GM15510 (cell line): Measurements from ENCODE around the gene PRKRA.

Experiments used
- POLR2A ChIP-seq: IDR thresholded peaks from 3 replicates; pipeline ENCODE4 v1.6.1; 2011; ENCODE audit warnings: borderline replicate concordance; ENCODE audit not compliant: insufficient read length; ENCODE audit errors: extremely low read depth

PRKRA gene

GRCh38 chr2:178427458-178427857 is 23.5 kb downstream of the PRKRA start:
- TF ChIP-seq POLR2A, result no peak

DNA sequence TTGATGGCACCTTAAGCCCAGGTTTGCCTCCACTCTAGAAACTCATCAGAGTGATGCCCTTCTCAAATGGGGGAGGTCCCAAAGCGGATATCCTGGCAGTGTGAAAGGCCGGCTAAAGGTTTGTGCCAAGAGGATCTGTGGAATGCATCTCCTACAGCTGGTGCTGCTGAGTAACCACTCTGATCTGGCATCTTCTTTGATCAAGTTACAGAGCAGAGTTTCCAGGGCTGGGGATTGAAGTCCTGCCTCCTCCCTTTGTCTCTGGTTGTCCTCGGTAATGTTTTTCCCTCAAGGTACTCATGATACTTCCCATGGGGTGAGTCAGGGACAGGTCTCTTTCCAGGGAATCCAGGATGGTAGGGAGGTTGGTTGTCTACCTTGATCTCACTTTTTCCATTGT is 24.6 kb downstream of the PRKRA start:
- no peak for TF ChIP-seq POLR2A

GRCh38 chr2:178425255-178425827 is 25.6 kb downstream of the PRKRA start:
- TF ChIP-seq POLR2A, result no peak

DNA sequence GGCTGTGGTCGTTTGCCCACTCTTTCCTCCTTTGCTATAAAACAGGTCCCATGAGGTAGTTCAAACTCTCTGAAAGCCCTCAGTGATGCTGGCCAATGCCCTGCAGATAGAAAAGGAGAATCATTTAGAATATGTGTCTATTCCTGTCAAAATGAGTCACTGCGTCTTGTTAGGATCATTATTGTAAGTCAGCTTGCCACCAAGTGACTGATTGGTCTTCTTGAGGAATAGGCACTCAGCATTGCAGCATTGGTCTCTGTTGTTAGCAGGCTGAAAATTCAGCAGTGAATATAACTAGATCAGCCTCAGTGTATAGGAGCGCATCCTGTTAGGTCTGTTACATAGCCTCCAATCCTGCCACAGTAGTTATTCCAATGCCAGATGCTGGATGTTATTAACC is 28.9 kb downstream of the PRKRA start:
- no peak for TF ChIP-seq POLR2A

GRCh38 chr2:178420463-178420999 is 30.4 kb downstream of the PRKRA start:
- TF ChIP-seq POLR2A, result no peak

- TF ChIP-seq POLR2A, result no peak
Observed at GRCh38 chr2:178419123-178419522, 31.9 kb downstream of the PRKRA start.

DNA sequence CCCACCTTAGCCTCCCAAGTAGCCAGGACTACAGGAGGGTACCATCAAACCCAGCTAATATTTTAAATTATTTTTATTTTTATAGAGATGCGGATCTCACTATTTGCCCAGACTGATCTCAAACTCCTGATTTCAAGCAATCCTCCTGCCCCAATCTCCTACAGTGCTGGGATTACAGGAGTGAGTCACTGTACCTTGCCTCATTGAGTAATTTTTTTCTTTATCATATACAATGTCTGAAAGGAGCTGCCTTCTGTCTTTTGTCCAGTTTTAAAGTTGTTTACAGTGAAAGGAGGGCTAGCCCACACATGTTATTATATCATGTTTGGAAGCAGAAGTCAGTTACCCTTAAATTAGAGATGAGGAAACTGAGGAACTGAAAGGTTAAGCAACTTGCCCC is 32.5 kb downstream of the PRKRA start:
- no peak for TF ChIP-seq POLR2A

- TF ChIP-seq POLR2A, result no peak
Observed at GRCh38 chr2:178417916-178418315, 33.1 kb downstream of the PRKRA start.

DNA sequence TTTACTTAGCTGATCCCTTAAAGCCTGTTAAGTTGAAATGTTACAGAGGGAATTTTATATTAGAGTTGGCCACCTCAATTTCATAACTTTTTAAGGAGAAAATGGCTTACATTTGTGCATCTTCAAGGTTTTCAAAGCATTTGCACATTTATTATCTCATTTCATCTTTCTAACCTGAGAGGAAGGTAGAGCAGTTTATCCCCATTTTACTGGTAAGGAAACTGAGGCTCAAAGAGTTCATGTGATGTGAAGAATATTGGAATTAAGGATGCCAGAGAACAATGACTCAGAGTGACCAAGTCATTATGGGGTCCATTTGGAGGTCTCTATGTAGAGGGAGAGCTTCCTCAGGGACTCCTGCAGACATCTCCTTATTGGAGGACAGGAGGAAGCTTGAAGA is 35.0 kb downstream of the PRKRA start:
- no peak for TF ChIP-seq POLR2A

DNA sequence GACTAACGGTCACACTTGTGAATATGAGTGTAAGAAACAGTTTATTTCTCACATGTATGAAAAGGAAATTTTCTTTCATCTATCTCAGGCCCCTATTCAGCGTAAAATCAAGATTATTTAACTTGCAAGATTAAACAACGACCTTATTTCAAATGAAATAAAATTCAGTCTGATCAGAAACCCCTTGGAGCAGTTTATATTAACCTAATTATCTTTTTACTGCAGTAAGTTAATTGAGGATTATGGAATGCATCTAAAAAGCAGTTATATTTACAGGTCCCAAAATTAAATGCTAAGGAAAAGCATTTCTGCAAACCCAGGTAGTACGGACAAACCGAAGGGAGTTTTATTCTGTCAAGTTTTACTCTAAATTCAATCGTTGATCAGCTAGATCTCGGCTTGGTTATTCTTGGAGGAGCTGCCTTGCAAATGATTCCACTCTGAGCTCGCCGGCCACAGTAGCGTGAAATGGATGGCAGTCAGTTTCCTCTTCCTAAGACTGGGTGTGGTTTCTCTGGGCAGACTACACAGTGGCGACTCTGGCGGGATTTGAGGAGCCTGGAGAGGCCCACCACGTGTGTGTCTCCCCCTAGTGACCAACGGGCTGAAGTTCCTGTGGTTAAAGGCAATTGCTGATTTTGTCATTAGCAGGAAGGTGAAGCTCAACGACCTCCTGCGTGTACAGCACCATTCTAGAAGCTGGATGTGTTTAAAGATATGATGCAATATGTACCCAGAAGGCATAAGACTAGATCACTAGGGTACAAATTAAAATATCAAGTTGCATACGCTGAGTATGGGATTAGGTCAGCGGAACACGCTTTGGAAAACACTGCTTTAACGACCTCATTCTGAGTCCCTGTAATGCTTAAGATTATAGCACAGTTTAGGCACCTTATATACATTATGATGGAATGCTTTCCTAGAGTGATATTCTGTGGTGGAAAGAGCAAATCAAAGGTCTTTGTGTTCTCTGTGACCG is 36.4 kb downstream of the PRKRA start:
- TF ChIP-seq POLR2A, result peak; percentile 60

GRCh38 chr2:178413472-178414265 is 37.3 kb downstream of the PRKRA start:
- peak; percentile 59 for TF ChIP-seq POLR2A

- no peak for TF ChIP-seq POLR2A
Observed at GRCh38 chr2:178412047-178412446, 38.9 kb downstream of the PRKRA start.

GRCh38 chr2:178409261-178409660 is 41.7 kb downstream of the PRKRA start:
- no peak for TF ChIP-seq POLR2A

GRCh38 chr2:178404368-178404767 is 46.6 kb downstream of the PRKRA start:
- TF ChIP-seq POLR2A, result peak; percentile 31
